ENCODE measurements around the gene KIFC3.

The KIFC3 gene

DNA sequence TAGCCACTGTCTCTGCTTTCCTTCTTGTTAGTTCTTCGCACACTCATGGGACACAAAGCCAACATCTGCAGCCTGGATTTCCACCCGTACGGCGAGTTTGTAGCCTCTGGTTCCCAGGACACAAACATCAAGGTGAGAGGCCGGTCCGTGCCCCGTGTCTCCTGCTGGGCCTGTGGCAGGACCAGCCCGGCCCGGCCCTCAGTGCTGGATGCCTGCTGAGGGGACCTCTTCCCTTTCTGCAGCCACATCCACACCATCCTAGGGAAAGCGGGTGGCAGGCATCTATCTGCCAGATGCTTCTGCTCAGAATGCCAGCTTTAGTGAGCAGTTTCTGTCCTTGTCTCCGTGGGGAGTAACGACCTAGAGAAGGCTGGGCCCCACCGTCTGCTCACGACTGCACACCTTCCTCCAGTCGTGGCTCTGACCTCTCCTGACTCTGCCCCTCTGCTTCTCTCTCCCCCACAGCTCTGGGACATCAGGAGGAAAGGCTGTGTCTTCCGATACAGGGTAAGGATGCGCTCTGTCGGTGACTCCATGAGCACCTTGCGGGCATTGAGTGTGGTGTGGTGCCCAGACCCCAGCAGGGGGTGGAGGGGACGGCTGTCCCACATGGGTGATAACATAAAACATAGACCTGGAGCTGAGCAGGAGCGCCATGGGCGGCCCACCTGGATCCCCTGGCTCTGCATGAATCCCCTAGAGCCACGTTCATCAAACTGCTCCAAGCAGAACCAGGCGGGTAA lies 51.3 kb downstream of the KIFC3 start:
- TF ChIP-seq TAF1 (IDR thresholded peaks at IDR 0.05; ENCODE audit: borderline replicate concordance, insufficient read depth, low read length): no peak
- no peak for TF ChIP-seq SIN3A (IDR thresholded peaks at IDR 0.05; ENCODE audit: borderline replicate concordance, insufficient read depth, low read length)
- no peak for TF ChIP-seq POLR2AphosphoS5 (IDR thresholded peaks at IDR 0.05; ENCODE audit: low read depth, low read length)
- TF ChIP-seq FOXP2 (optimal IDR thresholded peaks at IDR 0.05; ENCODE audit: borderline replicate concordance, extremely low read depth, extremely low read length, insufficient read depth): no peak
- TF ChIP-seq, protein P1, sequence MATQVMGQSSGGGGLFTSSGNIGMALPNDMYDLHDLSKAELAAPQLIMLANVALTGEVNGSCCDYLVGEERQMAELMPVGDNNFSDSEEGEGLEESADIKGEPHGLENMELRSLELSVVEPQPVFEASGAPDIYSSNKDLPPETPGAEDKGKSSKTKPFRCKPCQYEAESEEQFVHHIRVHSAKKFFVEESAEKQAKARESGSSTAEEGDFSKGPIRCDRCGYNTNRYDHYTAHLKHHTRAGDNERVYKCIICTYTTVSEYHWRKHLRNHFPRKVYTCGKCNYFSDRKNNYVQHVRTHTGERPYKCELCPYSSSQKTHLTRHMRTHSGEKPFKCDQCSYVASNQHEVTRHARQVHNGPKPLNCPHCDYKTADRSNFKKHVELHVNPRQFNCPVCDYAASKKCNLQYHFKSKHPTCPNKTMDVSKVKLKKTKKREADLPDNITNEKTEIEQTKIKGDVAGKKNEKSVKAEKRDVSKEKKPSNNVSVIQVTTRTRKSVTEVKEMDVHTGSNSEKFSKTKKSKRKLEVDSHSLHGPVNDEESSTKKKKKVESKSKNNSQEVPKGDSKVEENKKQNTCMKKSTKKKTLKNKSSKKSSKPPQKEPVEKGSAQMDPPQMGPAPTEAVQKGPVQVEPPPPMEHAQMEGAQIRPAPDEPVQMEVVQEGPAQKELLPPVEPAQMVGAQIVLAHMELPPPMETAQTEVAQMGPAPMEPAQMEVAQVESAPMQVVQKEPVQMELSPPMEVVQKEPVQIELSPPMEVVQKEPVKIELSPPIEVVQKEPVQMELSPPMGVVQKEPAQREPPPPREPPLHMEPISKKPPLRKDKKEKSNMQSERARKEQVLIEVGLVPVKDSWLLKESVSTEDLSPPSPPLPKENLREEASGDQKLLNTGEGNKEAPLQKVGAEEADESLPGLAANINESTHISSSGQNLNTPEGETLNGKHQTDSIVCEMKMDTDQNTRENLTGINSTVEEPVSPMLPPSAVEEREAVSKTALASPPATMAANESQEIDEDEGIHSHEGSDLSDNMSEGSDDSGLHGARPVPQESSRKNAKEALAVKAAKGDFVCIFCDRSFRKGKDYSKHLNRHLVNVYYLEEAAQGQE (IDR thresholded peaks at IDR 0.05; ENCODE audit: insufficient read depth in 1 of 2, low read depth in 2 of 2, low read length in 2 of 2): no peak

DNA sequence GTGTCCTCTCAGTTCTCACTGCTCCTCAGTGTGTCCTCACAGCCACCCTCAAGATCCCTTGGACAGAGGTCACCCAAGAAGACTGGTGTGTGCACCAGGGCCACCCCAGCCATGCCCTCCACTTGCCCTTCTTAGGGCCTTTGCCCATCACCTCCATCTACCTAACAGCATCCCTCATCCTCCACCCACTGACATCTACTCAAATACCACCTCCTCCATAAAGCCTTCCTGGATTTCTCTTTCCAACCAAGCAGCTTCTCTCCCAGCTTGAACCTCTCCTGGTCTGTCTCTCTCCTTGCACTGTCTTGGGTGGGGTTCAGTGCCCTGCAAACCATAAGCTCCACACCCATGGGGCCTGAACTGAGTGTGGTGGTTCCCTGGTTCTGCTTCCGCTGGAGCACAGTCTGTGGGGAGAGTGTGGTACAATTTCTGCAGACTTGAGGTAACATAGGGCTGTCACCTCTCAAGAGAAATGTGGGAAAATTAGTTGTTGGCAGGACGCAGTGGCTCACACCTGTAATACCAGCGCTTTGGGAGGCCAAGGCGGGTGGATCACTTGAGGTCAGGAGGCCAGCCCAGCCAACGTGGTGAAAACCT lies 52.3 kb downstream of the KIFC3 start:
- TF ChIP-seq POLR2AphosphoS5 (IDR thresholded peaks at IDR 0.05; ENCODE audit: low read depth, low read length) (no peak), SIN3A (IDR thresholded peaks at IDR 0.05; ENCODE audit: borderline replicate concordance, insufficient read depth, low read length) (no peak), FOXP2 (optimal IDR thresholded peaks at IDR 0.05; ENCODE audit: borderline replicate concordance, extremely low read depth, extremely low read length, insufficient read depth) (no peak), TAF1 (IDR thresholded peaks at IDR 0.05; ENCODE audit: borderline replicate concordance, insufficient read depth, low read length) (no peak)
- TF ChIP-seq, protein P1 (IDR thresholded peaks at IDR 0.05; ENCODE audit: insufficient read depth in 1 of 2, low read depth in 2 of 2, low read length in 2 of 2): no peak

DNA sequence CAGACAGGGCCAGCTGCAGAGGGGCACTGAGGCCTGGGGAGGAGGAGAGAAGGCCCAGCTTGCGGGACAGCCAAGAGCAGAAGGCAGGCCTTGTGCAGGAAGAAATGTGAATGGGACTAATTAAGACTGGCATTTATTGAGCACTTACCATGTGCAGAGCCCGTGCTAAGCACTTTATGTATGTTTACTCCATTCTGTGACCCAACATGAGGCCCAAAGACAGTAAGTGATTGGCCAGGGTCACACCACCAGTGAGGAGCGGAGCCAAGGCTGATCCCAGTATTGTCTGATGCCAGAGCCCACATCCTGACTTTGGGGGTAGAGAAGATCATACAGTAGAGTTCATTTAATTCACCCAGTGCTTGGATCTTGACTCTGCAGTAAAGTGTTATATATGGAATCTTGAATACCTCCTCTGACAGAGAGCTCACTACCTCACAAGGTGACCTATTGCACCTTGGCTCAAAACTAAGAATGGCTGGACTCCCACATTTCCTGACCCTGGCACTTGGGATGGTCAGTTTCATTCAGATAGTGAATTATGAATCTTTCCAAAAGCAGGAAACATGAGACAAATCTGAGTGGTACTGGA lies 53.1 kb downstream of the KIFC3 start:
- TF ChIP-seq POLR2AphosphoS5 (IDR thresholded peaks at IDR 0.05; ENCODE audit: low read depth, low read length): no peak

DNA sequence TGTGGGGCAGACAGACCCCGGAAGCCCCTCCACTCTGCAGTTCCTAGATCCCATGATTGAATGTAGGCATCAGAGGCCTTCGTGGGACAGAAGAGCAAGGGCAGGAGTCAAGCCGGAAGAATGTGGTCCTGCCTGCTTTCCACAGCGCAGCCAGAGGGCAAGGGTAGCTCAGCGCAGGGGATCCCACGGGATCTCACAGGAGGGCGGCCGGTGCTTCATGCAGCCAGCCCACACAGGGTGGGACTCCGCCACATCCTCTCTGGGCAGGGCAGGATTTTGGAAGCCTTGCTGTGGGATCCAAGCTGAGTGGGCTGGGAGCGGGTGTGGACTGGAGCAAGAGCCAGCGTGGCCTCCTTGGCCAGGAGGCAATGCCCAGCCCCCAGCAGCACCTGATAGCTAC lies 53.7 kb downstream of the KIFC3 start:
- TF ChIP-seq POLR2AphosphoS5 (IDR thresholded peaks at IDR 0.05; ENCODE audit: low read depth, low read length): no peak
- no peak for TF ChIP-seq SIN3A (IDR thresholded peaks at IDR 0.05; ENCODE audit: borderline replicate concordance, insufficient read depth, low read length)
- TF ChIP-seq, protein P1 (IDR thresholded peaks at IDR 0.05; ENCODE audit: insufficient read depth in 1 of 2, low read depth in 2 of 2, low read length in 2 of 2): no peak
- no peak for TF ChIP-seq TAF1 (IDR thresholded peaks at IDR 0.05; ENCODE audit: borderline replicate concordance, insufficient read depth, low read length)
- TF ChIP-seq FOXP2 (optimal IDR thresholded peaks at IDR 0.05; ENCODE audit: borderline replicate concordance, extremely low read depth, extremely low read length, insufficient read depth): no peak

DNA sequence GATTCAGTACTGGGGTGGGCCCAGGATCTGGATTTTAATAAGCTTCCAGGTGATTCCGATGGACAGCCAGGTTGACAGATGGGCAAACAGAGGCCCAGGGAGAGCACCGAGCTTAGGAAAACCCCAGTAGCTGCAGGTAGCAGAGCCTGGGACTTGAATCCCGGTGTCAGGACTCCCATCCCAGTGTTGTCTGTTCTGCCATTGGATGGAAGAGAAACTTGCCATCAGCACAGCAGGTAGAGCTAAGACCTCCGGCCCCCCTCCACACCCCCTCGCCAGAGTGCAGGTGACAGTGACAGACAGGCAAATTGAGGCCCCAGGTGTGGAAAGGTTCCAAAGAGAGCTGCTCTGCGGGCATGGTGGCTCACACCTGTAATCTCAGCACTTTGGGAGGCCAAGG lies 54.3 kb downstream of the KIFC3 start:
- TF ChIP-seq POLR2AphosphoS5 (IDR thresholded peaks at IDR 0.05; ENCODE audit: low read depth, low read length) (no peak), FOXP2 (optimal IDR thresholded peaks at IDR 0.05; ENCODE audit: borderline replicate concordance, extremely low read depth, extremely low read length, insufficient read depth) (no peak), TAF1 (IDR thresholded peaks at IDR 0.05; ENCODE audit: borderline replicate concordance, insufficient read depth, low read length) (no peak), SIN3A (IDR thresholded peaks at IDR 0.05; ENCODE audit: borderline replicate concordance, insufficient read depth, low read length) (no peak)
- TF ChIP-seq, protein P1 (IDR thresholded peaks at IDR 0.05; ENCODE audit: insufficient read depth in 1 of 2, low read depth in 2 of 2, low read length in 2 of 2): no peak

All from PFSK-1 (cell line).